Thymus (tissue), 14 donors: Measurements from ENCODE around the gene CBX8. TPM values are rescaled to one million over a fixed set of nuclear protein-coding genes. Genes with fewer than 3 reads are reported as not detected.

Source experiments
- DNase-seq, 9 donors: peaks; one replicate each; pipeline ENCODE4 v3.0.0-alpha.2; 2013; ENCODE audit warnings: low spot score in 9 of 9, low read depth in 6 of 9, missing footprints in 1 of 9
- H3K27ac ChIP-seq, 2 donors: one replicate each; pipeline ENCODE4 v1.5.1; 2013; ENCODE audit warnings: control low read depth in 1 of 2, low read depth in 1 of 2, low read length in 1 of 2, mild to moderate bottlenecking in 1 of 2, moderate library complexity in 1 of 2
- H3K27me3 ChIP-seq, 2 donors: one replicate each; pipeline ENCODE4 v1.5.1; 2013; ENCODE audit warnings: low read length in 1 of 2; ENCODE audit not compliant: control insufficient read depth in 2 of 2, insufficient read depth in 1 of 2
- H3K36me3 ChIP-seq, 2 donors: one replicate each; pipeline ENCODE4 v1.5.1; 2013; ENCODE audit warnings: low read length in 1 of 2, mild to moderate bottlenecking in 1 of 2, moderate library complexity in 1 of 2; ENCODE audit not compliant: control insufficient read depth in 2 of 2, insufficient read depth in 2 of 2
- H3K4me1 ChIP-seq, 2 donors: one replicate each; pipeline ENCODE4 v1.5.1; 2013; ENCODE audit warnings: low read length in 2 of 2; ENCODE audit not compliant: control insufficient read depth in 2 of 2, insufficient read depth in 2 of 2
- H3K4me3 ChIP-seq, 2 donors: one replicate each; pipeline ENCODE4 v1.5.1; 2013; ENCODE audit warnings: low read length in 2 of 2, control low read depth in 1 of 2, mild to moderate bottlenecking in 1 of 2
- H3K9me3 ChIP-seq, 2 donors: one replicate each; pipeline ENCODE4 v1.5.1; 2013; ENCODE audit warnings: low read length in 1 of 2, mild to moderate bottlenecking in 1 of 2; ENCODE audit not compliant: control insufficient read depth in 2 of 2, insufficient read depth in 1 of 2
- WGBS: extraction: QIAGEN DNeasy Blood & Tissue Kit; methylation state at CpG from one replicate; pipeline ENCODE4 v1.1.7; 2013; 5-methylcytosine and 5-hydroxymethylcytosine counted together
- long read RNA-seq, 10 donors: transcript quantifications; one replicate each; lab custom pipeline, GENCODE V29; 2026
- polyA plus RNA-seq: library from polyadenylated mRNA; stranded (reverse); fragments of 200-250 nt; gene quantifications from one replicate; pipeline ENCODE4 v1.2.3, GENCODE V29; 2013
- total RNA-seq: library from RNA; stranded (reverse); fragments of 120-200 nt; gene quantifications from one replicate; pipeline ENCODE4 v1.2.4, GENCODE V29; 2013
- donor health status: healthy.

Gene CBX8
- total RNA-seq (7.4 TPM), polyA plus RNA-seq (12.8 TPM)
- long read RNA-seq, donor 1: 0 reads
- long read RNA-seq, donor 2: 0 reads
- long read RNA-seq, donor 3, transcript CBX8-201 (5 exons, 3,791 nt): major isoform, 12 of 13 reads
- long read RNA-seq, donor 3, partial matches to known transcripts: 0 of 13 reads
- long read RNA-seq, donor 3, other reads (novel, unspliced or antisense): 0 of 13 reads
- long read RNA-seq, donor 4, transcript CBX8-201 (5 exons, 3,791 nt): major isoform, 8 of 8 reads
- long read RNA-seq, donor 4, partial matches to known transcripts: 0 of 8 reads
- long read RNA-seq, donor 4, other reads (novel, unspliced or antisense): 0 of 8 reads
- long read RNA-seq, donor 5, transcript CBX8-201 (5 exons, 3,791 nt): major isoform, 15 of 15 reads
- long read RNA-seq, donor 5, partial matches to known transcripts: 0 of 15 reads
- long read RNA-seq, donor 5, other reads (novel, unspliced or antisense): 0 of 15 reads
- long read RNA-seq, donor 6, transcript CBX8-201 (5 exons, 3,791 nt): major isoform, 5 of 5 reads
- long read RNA-seq, donor 6, partial matches to known transcripts: 0 of 5 reads
- long read RNA-seq, donor 6, other reads (novel, unspliced or antisense): 0 of 5 reads
- long read RNA-seq, donor 7, transcript CBX8-201 (5 exons, 3,791 nt): major isoform, 5 of 5 reads
- long read RNA-seq, donor 7, partial matches to known transcripts: 0 of 5 reads
- long read RNA-seq, donor 7, other reads (novel, unspliced or antisense): 0 of 5 reads
- long read RNA-seq, donor 8, transcript CBX8-201 (5 exons, 3,791 nt): major isoform, 6 of 6 reads
- long read RNA-seq, donor 8, partial matches to known transcripts: 0 of 6 reads
- long read RNA-seq, donor 8, other reads (novel, unspliced or antisense): 0 of 6 reads
- long read RNA-seq, donor 9, partial matches to known transcripts: 0 of 1 reads
- long read RNA-seq, donor 9, other reads (novel, unspliced or antisense): 0 of 1 reads
- long read RNA-seq, donor 10, transcript CBX8-201 (5 exons, 3,791 nt): major isoform, 9 of 9 reads
- long read RNA-seq, donor 10, partial matches to known transcripts: 0 of 9 reads
- long read RNA-seq, donor 10, other reads (novel, unspliced or antisense): 0 of 9 reads

DNA sequence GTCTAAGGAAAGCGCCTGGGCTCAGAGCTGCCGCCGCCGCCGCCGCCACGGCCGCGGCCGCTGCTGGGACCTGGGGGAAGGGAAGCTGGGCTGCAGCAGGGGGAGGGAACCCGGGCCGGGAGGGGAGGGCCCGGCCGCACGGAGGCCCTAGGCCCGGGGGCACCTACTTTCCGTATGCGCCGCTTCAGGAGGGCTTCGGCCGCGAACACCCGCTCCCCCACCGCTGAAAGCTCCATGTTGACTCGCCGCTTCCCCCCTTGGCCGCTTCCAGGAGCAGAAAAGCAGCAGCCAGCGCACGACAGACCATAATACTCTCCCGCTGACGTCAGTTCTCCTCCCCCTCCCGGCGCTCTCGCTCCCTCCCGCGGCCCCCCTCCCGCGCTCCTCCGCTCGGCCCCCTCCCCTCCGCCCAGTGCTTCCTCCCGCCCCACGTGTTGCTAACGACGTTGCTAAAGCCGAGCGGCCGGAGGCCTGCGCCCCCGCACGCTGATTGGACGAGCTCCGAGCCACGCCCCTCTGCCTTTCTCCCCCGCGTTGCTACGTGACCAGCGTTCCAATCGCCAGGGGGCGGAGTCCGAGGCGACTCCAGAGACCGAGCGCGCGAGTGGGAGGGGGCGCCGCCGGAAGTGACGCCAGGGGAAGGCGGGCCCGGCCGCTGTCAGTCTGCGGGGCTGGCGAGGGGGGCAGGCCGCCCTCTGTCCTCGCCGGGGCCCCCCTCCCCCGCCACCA is at the start of gene CBX8:
Gene CBX8, minus strand, starts transcription at position 315 of the 729 bp plus-strand sequence. Its CDS starts 79 bp downstream, at position 236.
- Histone ChIP-seq H3K27me3 (peaks cover 70 to 78% of the 10 kb centered on the region in 2 donors), H3K9me3 (peaks cover 3 to 31% of the 10 kb centered on the region in 2 donors), H3K36me3 (peaks cover 15 to 16% of the 10 kb centered on the region in 2 donors), H3K4me1 (peaks cover 43 to 81% of the 10 kb centered on the region in 2 donors), H3K27ac (peak within 1 kb of the TSS; percentile 86 to 91), H3K4me3 (peak within 1 kb of the TSS; percentile 67 to 78)
- WGBS: under 1% methylated on average over 79 of the region's 79 CpGs
- peak; percentile 97 to 100 (median 100) for DNase-seq

DNA sequence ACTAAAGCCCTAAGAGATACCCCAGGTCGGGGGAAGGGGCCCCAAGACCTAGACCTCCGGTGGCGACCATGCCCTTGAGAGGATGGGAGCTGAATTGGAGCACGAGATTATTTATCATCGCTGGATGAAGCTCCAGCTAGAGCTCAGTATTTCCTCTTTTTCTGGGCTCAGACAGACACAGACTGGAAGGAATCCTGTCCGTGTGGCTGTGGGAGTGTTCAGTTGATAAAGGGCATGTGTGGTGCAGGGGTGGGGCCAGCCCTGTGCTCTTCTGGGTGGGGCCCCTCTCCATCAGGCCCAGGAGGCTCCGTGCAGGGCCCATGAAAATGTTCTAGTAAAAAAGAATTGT is 48.7 kb upstream of the CBX8 start:
- H3K27ac ChIP-seq: no peak overlapping the region
- H3K36me3 ChIP-seq: no peaks in the 10 kb centered on the region
- H3K27me3 ChIP-seq: peaks cover 65 to 95% of the 10 kb centered on the region in 2 donors
- WGBS: 3% methylated on average over 7 of the region's 7 CpGs
- no peak overlapping the region for H3K4me3 ChIP-seq
- H3K4me1 ChIP-seq: peaks cover 33 to 42% of the 10 kb centered on the region in 2 donors
- DNase-seq: no peak
- H3K9me3 ChIP-seq: peaks cover 0 to 19% of the 10 kb centered on the region in 2 donors

DNA sequence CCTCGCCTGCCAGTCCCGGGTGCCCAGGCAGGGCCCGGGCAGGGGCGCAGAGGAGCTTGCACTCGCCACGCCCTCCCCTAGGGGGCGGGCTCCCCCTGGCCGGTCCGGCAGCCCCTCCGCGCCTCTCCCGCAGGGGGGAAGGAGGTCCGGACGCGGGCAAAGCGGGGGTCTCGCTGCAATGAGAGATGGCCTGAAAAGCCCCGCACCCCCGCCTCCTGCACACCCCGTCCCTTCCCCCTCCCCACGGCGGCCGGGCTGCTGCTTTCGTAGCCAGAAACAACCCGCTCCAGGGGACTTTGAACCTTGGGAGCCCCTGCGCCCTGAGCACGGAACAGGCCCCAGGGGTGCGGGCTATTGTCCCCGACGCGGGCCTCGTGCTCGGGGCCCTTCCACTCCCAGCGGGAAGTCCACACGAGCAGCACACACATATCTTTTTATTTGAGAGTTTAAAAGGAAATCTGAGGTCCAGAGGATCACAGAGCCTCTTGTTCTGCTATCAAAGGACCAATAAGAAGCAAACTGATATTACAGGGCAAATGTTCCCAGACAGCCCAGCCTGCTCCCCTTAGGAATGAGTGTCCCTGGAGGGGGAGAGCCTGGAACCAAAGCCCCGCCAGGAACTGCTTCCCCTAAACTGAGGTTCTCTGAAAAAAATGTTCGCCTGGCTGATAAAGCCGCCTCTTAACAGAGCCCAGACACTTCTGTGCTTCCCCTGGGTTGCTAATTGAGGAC is 48.2 kb upstream of the CBX8 start:
- DNase-seq: peak in 2 of 9 donors; percentile 44 to 56
- peaks cover 39 to 46% of the 10 kb centered on the region in 2 donors for H3K4me1 ChIP-seq
- H3K9me3 ChIP-seq: peaks cover 0 to 24% of the 10 kb centered on the region in 2 donors
- peak overlapping the region in 1 of 2 donors; percentile 12 for H3K4me3 ChIP-seq
- no peak overlapping the region for H3K27ac ChIP-seq
- whole genome bisulfite sequencing: 3% methylated on average over 38 of the region's 38 CpGs
- H3K27me3 ChIP-seq: peaks cover 70 to 99% of the 10 kb centered on the region in 2 donors
- H3K36me3 ChIP-seq: no peaks in the 10 kb centered on the region

DNA sequence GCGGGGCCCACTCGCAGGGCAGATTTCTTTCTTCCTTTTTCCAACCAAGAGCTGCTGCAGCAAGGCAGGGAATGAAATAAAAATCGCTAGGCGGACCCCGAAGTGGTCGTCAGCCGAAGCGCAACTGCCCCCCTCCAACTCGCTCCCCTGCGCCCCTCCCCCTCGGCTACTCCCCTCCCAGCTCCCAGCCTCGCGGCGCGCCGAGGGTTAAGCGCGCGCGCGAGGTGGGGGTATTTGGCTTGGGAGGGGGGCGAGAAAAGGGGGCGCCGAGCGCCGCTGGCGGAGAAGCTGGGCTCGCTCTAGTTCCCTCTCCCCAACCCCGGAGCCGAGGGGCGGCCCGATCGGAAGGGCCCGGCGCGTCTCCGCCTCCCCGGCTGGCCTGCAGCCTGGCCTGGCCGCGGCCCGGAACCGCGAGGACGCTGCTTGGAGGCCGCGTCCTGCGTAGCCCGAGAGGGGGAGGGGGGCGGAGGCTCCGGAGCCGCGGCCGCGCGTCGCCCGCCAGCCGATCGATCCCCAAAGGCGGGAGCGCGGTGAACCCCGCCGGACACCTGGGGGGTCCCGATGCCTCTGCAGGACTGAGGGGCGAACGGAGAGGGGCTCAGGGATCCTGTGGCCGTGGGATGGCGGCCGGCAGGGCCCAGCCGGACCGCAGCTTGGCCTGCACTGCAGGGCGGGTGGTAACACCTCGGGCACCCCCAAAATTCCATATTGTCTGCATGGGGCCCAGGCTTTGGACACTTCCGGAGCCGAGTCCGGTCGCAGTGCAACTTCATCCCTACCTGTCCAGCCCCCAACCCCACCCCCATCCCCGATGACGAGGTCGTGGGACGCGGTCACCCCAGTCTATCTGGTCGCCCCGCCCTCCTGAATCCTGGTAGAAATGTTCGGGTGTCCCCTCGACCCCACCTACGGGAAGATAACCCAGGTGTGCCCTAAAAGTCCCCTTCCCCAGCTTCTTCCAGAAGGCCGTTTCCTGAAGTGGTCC is 47.2 kb upstream of the CBX8 start:
- peak overlapping the region in 1 of 2 donors; percentile 9 for H3K27ac ChIP-seq
- no peaks in the 10 kb centered on the region for H3K36me3 ChIP-seq
- H3K4me3 ChIP-seq: peak overlapping the region; percentile 20 to 39
- H3K4me1 ChIP-seq: peaks cover 39 to 52% of the 10 kb centered on the region in 2 donors
- WGBS: 1% methylated on average over 89 of the region's 89 CpGs
- peaks cover 0 to 26% of the 10 kb centered on the region in 2 donors for H3K9me3 ChIP-seq
- peaks cover 75 to 96% of the 10 kb centered on the region in 2 donors for H3K27me3 ChIP-seq
- DNase-seq: peak in 1 of 9 donors; percentile 19

DNA sequence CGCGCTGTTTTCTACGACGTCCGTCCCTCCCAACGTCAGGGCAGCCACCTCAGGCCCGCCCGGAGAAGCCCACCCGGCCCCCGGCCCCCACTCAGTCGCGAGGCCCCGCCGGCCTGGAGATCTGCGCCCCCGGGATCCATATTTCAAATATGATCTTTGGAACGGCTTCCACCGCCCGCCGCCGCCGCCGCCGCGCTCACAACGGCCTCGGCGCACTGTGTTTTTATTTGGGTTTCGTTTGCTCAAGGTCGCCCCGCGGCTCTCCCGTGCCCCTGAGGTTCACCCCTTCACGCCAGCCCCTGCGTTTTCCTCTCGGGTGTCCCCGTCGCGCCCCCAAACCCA is 46.6 kb upstream of the CBX8 start:
- H3K4me3 ChIP-seq: peak overlapping the region; percentile 20 to 39
- peaks cover 0 to 26% of the 10 kb centered on the region in 2 donors for H3K9me3 ChIP-seq
- H3K27me3 ChIP-seq: peaks cover 74 to 89% of the 10 kb centered on the region in 2 donors
- DNase-seq: peak in 1 of 9 donors; percentile 48
- peaks cover 39 to 52% of the 10 kb centered on the region in 2 donors for H3K4me1 ChIP-seq
- H3K27ac ChIP-seq: no peak overlapping the region
- no peaks in the 10 kb centered on the region for H3K36me3 ChIP-seq
- under 1% methylated on average over 39 of the region's 39 CpGs for WGBS

DNA sequence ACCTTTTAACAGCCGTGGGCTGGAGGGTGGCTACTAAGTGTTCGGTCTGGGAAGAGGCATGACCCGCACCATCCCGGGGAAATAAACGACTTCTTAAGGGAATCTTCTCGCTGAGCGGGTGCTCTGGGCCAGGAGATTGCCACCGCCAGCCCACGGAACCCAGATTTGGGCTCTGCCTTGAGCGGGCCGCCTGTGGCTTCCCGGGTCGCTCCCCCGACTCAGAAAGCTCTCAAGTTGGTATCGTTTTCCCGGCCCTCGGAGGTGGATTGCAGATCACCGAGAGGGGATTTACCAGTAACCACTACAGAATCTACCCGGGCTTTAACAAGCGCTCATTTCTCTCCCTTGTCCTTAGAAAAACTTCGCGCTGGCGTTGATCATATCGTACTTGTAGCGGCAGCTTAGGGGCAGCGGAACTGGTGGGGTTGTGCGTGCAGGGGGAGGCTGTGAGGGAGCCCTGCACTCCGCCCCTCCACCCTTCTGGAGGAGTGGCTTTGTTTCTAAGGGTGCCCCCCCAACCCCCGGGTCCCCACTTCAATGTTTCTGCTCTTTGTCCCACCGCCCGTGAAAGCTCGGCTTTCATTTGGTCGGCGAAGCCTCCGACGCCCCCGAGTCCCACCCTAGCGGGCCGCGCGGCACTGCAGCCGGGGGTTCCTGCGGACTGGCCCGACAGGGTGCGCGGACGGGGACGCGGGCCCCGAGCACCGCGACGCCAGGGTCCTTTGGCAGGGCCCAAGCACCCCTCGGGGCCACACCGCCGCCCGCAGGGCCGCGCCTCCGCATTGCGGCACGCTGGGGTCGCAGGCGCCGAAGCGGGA is 46.0 kb upstream of the CBX8 start:
- Histone ChIP-seq H3K36me3 (no peaks in the 10 kb centered on the region), H3K27ac (peak overlapping the region in 1 of 2 donors; percentile 58), H3K9me3 (peaks cover 0 to 26% of the 10 kb centered on the region in 2 donors), H3K27me3 (peaks cover 71 to 84% of the 10 kb centered on the region in 2 donors), H3K4me1 (peaks cover 39 to 52% of the 10 kb centered on the region in 2 donors), H3K4me3 (peak overlapping the region in 1 of 2 donors; percentile 39)
- peak in 2 of 9 donors; percentile 38 to 71 for DNase-seq
- 2% methylated on average over 66 of the region's 66 CpGs for WGBS
